Fibroblast of villous mesenchyme (primary cell): Measurements from ENCODE around the gene CALCA. TPM values are rescaled to one million over a fixed set of nuclear protein-coding genes. Genes with fewer than 3 reads are reported as not detected.
A peak's percentile ranks its signal among the peaks of the same experiment; 100 is the strongest.

Experiments
- DNase-seq: peaks from one replicate; pipeline ENCODE4 v3.0.0-alpha.2; 2010; ENCODE audit warnings: low read depth
- H3K4me3 ChIP-seq: 2 replicates; pipeline ENCODE4 v1.5.1; 2011; ENCODE audit warnings: low read depth, mild to moderate bottlenecking, low read length
- CTCF ChIP-seq: IDR thresholded peaks from 2 replicates; pipeline ENCODE4 v1.5.1; 2012; ENCODE audit warnings: low read depth, mild to moderate bottlenecking, low read length; ENCODE audit not compliant: insufficient read depth
- total RNA-seq: library from RNA; depleted of rRNA; stranded (reverse); fragments of >200 nt; gene quantifications from 2 replicates; pipeline ENCODE4 v1.2.3, GENCODE V29; 2012

The CALCA gene
- total RNA-seq, 1 donor: not detected

GRCh38 chr11:14942745-14943144 is 29.4 kb downstream of the CALCA start:
- no peak for TF ChIP-seq CTCF
- no peak for DNase-seq
- no peak overlapping the region for H3K4me3 ChIP-seq

GRCh38 chr11:14938936-14939335 is 33.2 kb downstream of the CALCA start:
- DNase-seq: no peak
- no peak overlapping the region for H3K4me3 ChIP-seq
- TF ChIP-seq CTCF: no peak

- H3K4me3 ChIP-seq: no peak overlapping the region
- no peak for TF ChIP-seq CTCF
- no peak for DNase-seq
Measured at GRCh38 chr11:14934641-14935351, 37.4 kb downstream of the CALCA start.

- no peak for DNase-seq
- no peak for TF ChIP-seq CTCF
- no peak overlapping the region for H3K4me3 ChIP-seq
Measured at GRCh38 chr11:14932447-14932846, 39.7 kb downstream of the CALCA start.

GRCh38 chr11:14930369-14930768 is 41.8 kb downstream of the CALCA start:
- TF ChIP-seq CTCF: no peak
- no peak for DNase-seq
- no peak overlapping the region for H3K4me3 ChIP-seq

- DNase-seq: peak; percentile 4
- H3K4me3 ChIP-seq: no peak overlapping the region
- no peak for TF ChIP-seq CTCF
Measured at GRCh38 chr11:14927146-14927545, 45.0 kb downstream of the CALCA start.

GRCh38 chr11:14924318-14924717 is 47.8 kb downstream of the CALCA start:
- no peak for TF ChIP-seq CTCF
- no peak overlapping the region for H3K4me3 ChIP-seq
- no peak for DNase-seq
